PC-9 (cell line): ENCODE results near the gene RSBN1L. TPM values are rescaled to one million over a fixed set of nuclear protein-coding genes. Genes with fewer than 3 reads are reported as not detected.

ENCODE experiments used
- BruUV-seq: library from RNA; stranded (reverse); fragments of 400-500 nt; replicated peaks from 2 replicates; lab custom pipeline; 2021; lab: Mats Ljungman, UMichigan
- CTCF ChIA-PET: fragments of 300-600 bp; sonication (Branson Sonifier 250); formaldehyde crosslinking; loops from one replicate; lab custom pipeline; 2022; ENCODE audit warnings: antibody characterized with exemption; lab: Charles Lee
- POLR2A ChIA-PET: fragments of 300-600 bp; sonication (Branson Sonifier 250); formaldehyde crosslinking; loops from one replicate; lab custom pipeline; 2022; ENCODE audit warnings: antibody characterized with exemption; ENCODE audit not compliant: unreplicated experiment; lab: Charles Lee
- DNase-seq, 2 experiments: peaks; one replicate each; pipeline versions ENCODE4 v3.0.0 to v3.0.0-alpha.2; 2015 to 2022; ENCODE audit warnings: mixed read lengths in 1 of 2
- H2AFZ ChIP-seq: fragments of 200-600 bp; sonication (generic); 2 replicates; pipeline ENCODE4 v1.8.1; 2017; ENCODE audit warnings: antibody characterized with exemption
- H3F3A ChIP-seq: fragments of 200-600 bp; sonication (generic); 2 replicates; pipeline ENCODE4 v1.8.1; 2017; ENCODE audit warnings: antibody characterized with exemption, mild to moderate bottlenecking, low read depth; ENCODE audit not compliant: insufficient read depth
- H3K27ac ChIP-seq: fragments of 200-600 bp; sonication (generic); 2 replicates; pipeline ENCODE4 v1.6.1; 2016; ENCODE audit warnings: mixed run types
- H3K27me3 ChIP-seq: fragments of 200-600 bp; sonication (generic); 2 replicates; pipeline ENCODE4 v1.6.1; 2016; ENCODE audit warnings: low read depth, mixed run types; ENCODE audit not compliant: insufficient read depth
- H3K36me3 ChIP-seq: fragments of 200-600 bp; sonication (generic); 2 replicates; pipeline ENCODE4 v1.6.1; 2016; ENCODE audit warnings: low read depth, mixed run types
- H3K4me1 ChIP-seq: fragments of 200-600 bp; sonication (generic); replicated peaks from 2 replicates; pipeline ENCODE4 v1.6.1; 2016; ENCODE audit warnings: mixed run types; ENCODE audit not compliant: insufficient read depth
- H3K4me2 ChIP-seq: fragments of 200-600 bp; sonication (generic); 2 replicates; pipeline ENCODE4 v1.6.1; 2017; ENCODE audit warnings: mixed run types
- H3K4me3 ChIP-seq: fragments of 200-600 bp; sonication (generic); 2 replicates; pipeline ENCODE4 v1.6.1; 2016; ENCODE audit warnings: mixed run types
- H3K79me2 ChIP-seq: fragments of 200-600 bp; sonication (generic); 2 replicates; pipeline ENCODE4 v1.6.1; 2017; ENCODE audit warnings: low read depth, mixed run types
- H3K9me2 ChIP-seq: fragments of 200-600 bp; sonication (generic); 2 replicates; pipeline ENCODE4 v1.8.1; 2017; ENCODE audit warnings: mild to moderate bottlenecking; ENCODE audit not compliant: insufficient read depth
- H3K9me3 ChIP-seq: fragments of 200-600 bp; sonication (generic); 2 replicates; pipeline ENCODE4 v1.8.1; 2016; ENCODE audit warnings: low read depth; ENCODE audit not compliant: insufficient read depth
- H4K20me1 ChIP-seq: fragments of 200-600 bp; sonication (generic); 2 replicates; pipeline ENCODE4 v1.8.1; 2017; ENCODE audit not compliant: insufficient read depth
- EZH2 ChIP-seq: fragments of 200-600 bp; sonication (generic); IDR thresholded peaks from 2 replicates; pipeline ENCODE4 v1.8.0; 2017; ENCODE audit warnings: antibody characterized with exemption, low read depth
- intact Hi-C: fragments of 100-400 bp; cut with micrococcal nuclease; formaldehyde crosslinking; loops from one replicate; pipeline ENCODE4 v1.10.0; 2022; ENCODE audit not compliant: unreplicated experiment
- total RNA-seq: library from RNA; stranded (reverse); gene quantifications from 2 replicates; pipeline ENCODE4 v1.2.3, GENCODE V29; 2021
- TF ChIP-seq, protein P1 (sequence below): fragments of 200-600 bp; sonication (generic); conservative IDR thresholded peaks from 2 replicates; pipeline ENCODE4 v1.6.1; 2017; ENCODE audit warnings: mixed run types, antibody characterized with exemption, mild to moderate bottlenecking, moderate library complexity

RSBN1L gene
- total RNA-seq, 1 experiment from 2014 or later, result 20.7 TPM

DNA sequence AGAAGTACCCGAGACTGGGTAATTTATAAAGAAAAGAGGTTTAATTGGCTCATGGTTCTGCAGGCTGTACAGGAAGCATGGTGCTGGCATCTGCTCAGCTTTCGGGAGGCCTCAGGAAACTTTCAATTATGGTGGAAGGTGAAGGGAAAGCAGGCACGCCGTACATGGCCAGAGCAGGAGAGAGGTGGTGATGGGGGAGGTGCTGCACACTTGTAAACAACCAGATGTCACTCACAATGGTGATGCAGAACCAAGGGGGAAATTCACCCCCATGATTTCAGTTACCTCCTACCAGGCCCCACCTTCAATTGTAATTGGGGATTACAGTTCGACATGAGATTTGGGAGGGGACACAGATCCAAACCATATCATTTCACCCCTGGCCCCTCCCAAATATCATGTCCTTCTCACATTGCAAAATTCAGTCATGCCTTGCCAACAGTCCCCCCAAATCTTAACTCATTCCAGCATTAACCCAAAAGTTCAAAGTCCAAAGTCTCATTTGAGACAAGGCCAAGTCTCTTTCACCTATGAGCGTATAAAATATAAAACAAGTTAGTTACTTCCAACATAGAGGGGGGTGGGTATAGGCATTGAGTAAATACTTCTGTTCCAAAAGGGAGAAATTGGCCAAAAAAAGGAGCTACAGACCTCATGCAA, 50.0 kb downstream of the RSBN1L start:
- POLR2A ChIA-PET, result no interaction called here
- Histone ChIP-seq H3K79me2 (0 out of 2 replicates have a peak, but pooled peaks cover 2% of the 10 kb centered on the region), H3K4me2 (no peak overlapping the region), H2AFZ (no peak overlapping the region), H3K27ac (no peak overlapping the region), H3F3A (no peaks in the 10 kb centered on the region; the same call in 1 of the 2 replicates), H3K9me2 (no peaks in the 10 kb centered on the region), H3K4me3 (no peak overlapping the region), H3K9me3 (no peaks in the 10 kb centered on the region), H3K4me1 (no peaks in the 10 kb centered on the region), H3K36me3 (0 out of 2 replicates have a peak, but pooled peaks cover 6% of the 10 kb centered on the region), H4K20me1 (no peaks in the 10 kb centered on the region), H3K27me3 (no peaks in the 10 kb centered on the region)
- CTCF ChIA-PET, result interaction anchor here (0.6 kb wide), 1 partner anchor 138 kb away, joined by 11 read pairs; no protein-coding TSS in a partner anchor
- BruUV-seq, result no TSS peak
- no peak for DNase-seq
- intact Hi-C loops, result no loop called here
- TF ChIP-seq, protein P1, sequence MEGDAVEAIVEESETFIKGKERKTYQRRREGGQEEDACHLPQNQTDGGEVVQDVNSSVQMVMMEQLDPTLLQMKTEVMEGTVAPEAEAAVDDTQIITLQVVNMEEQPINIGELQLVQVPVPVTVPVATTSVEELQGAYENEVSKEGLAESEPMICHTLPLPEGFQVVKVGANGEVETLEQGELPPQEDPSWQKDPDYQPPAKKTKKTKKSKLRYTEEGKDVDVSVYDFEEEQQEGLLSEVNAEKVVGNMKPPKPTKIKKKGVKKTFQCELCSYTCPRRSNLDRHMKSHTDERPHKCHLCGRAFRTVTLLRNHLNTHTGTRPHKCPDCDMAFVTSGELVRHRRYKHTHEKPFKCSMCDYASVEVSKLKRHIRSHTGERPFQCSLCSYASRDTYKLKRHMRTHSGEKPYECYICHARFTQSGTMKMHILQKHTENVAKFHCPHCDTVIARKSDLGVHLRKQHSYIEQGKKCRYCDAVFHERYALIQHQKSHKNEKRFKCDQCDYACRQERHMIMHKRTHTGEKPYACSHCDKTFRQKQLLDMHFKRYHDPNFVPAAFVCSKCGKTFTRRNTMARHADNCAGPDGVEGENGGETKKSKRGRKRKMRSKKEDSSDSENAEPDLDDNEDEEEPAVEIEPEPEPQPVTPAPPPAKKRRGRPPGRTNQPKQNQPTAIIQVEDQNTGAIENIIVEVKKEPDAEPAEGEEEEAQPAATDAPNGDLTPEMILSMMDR, result no peak
- TF ChIP-seq EZH2, result no peak

DNA sequence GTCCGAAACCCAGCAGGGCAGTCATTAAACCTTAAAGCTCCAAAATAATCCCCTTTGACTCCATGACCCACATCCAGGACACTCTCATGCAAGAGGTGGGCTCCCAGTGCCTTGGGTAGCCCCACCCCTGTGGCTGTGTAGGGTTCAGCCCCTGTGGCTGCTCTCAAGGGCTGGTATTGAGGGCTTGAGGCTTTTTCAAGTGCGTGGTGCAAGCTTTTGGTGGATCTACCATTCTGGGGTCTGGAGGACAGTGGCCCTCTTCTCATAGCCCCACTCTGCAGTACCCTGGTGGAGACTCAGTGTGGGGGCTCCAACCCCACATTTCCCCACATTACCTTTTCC, 50.5 kb downstream of the RSBN1L start:
- DNase-seq, result no peak
- H3K4me1 ChIP-seq, result no peaks in the 10 kb centered on the region
- no peaks in the 10 kb centered on the region for H3K27me3 ChIP-seq
- H3F3A ChIP-seq, result no peaks in the 10 kb centered on the region; the same call in 1 of the 2 replicates
- no peaks in the 10 kb centered on the region for H3K9me3 ChIP-seq
- no peak overlapping the region for H3K4me3 ChIP-seq
- CTCF ChIA-PET, result no interaction called here
- 0 out of 2 replicates have a peak, but pooled peaks cover 6% of the 10 kb centered on the region for H3K36me3 ChIP-seq
- no peak overlapping the region for H2AFZ ChIP-seq
- no peak overlapping the region for H3K4me2 ChIP-seq
- H3K9me2 ChIP-seq, result no peaks in the 10 kb centered on the region
- intact Hi-C loops, result no loop called here
- 0 out of 2 replicates have a peak, but pooled peaks cover 2% of the 10 kb centered on the region for H3K79me2 ChIP-seq
- BruUV-seq, result no TSS peak
- POLR2A ChIA-PET, result no interaction called here
- TF ChIP-seq EZH2, result no peak
- TF ChIP-seq, protein P1, result no peak
- H4K20me1 ChIP-seq, result no peaks in the 10 kb centered on the region
- no peak overlapping the region for H3K27ac ChIP-seq

DNA sequence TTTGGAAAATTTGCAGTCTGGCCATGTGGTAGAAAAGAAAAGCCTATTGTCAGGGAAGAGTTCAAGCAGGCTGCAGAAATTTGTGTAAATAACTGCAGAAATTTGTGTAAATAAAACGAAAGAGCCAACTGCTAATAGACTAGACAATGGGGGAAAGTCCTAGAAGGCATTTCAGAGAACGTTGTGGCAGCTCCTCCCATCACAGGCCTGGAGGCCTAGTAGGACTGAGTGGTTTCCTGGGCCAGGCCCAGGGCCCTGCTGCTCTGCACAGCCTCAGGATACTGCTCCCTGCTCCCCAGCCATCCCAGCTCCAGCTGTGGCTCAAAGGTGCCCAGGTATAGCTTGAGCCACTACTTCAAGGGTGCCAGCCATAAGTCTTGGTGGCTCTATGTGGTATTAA, 50.9 kb downstream of the RSBN1L start:
- intact Hi-C loops, result no loop called here
- Histone ChIP-seq H3K4me3 (no peak overlapping the region), H3F3A (no peaks in the 10 kb centered on the region; the same call in 1 of the 2 replicates), H3K27ac (no peak overlapping the region), H3K4me2 (no peak overlapping the region), H3K9me2 (no peaks in the 10 kb centered on the region), H3K36me3 (0 out of 2 replicates have a peak, but pooled peaks cover 6% of the 10 kb centered on the region), H2AFZ (no peak overlapping the region), H3K27me3 (no peaks in the 10 kb centered on the region), H4K20me1 (no peaks in the 10 kb centered on the region), H3K9me3 (no peaks in the 10 kb centered on the region), H3K4me1 (no peaks in the 10 kb centered on the region), H3K79me2 (0 out of 2 replicates have a peak, but pooled peaks cover 2% of the 10 kb centered on the region)
- POLR2A ChIA-PET, result interaction anchor here (0.5 kb wide), 1 partner anchor 21 kb away, joined by 6 read pairs; no protein-coding TSS in a partner anchor
- no peak for DNase-seq
- BruUV-seq, result no TSS peak
- TF ChIP-seq, protein P1, result no peak
- no peak for TF ChIP-seq EZH2
- CTCF ChIA-PET, result no interaction called here
